Effector memory CD8-positive, alpha-beta T cell (primary cell): ENCODE measurements around the gene DAPK2.

ENCODE experiments used
- ATAC-seq: fragments of 150-1000 bp; cut with Tn5 transposase; replicated peaks from 2 replicates; pipeline ENCODE4 v1.10.0; 2021; ENCODE audit warnings: mild to moderate bottlenecking, moderate library complexity
- DNase-seq, 3 experiments: peaks; one replicate each; pipeline ENCODE4 v3.0.0; 2021
- H3K27ac Mint-ChIP-seq, 2 donors: one replicate each; pipeline ENCODE4 v1.8.0; 2022; ENCODE audit warnings: mild to moderate bottlenecking in 2 of 2, mixed read lengths in 2 of 2, moderate library complexity in 2 of 2
- H3K27me3 Mint-ChIP-seq, 2 donors: one replicate each; pipeline ENCODE4 v1.8.0; 2022; ENCODE audit warnings: mixed read lengths in 2 of 2
- H3K36me3 Mint-ChIP-seq: one replicate; pipeline ENCODE4 v1.8.0; 2022; ENCODE audit warnings: mild to moderate bottlenecking, moderate library complexity, mixed read lengths; ENCODE audit not compliant: insufficient read depth
- H3K4me1 Mint-ChIP-seq, 2 donors: one replicate each; pipeline ENCODE4 v1.8.0; 2022; ENCODE audit warnings: low read depth in 2 of 2, mixed read lengths in 2 of 2
- H3K4me3 Mint-ChIP-seq, 2 donors: one replicate each; pipeline ENCODE4 v1.8.0; 2022; ENCODE audit warnings: mild to moderate bottlenecking in 2 of 2, mixed read lengths in 2 of 2, moderate library complexity in 2 of 2
- H3K9me3 Mint-ChIP-seq, 2 donors: one replicate each; pipeline ENCODE4 v1.8.0; 2022; ENCODE audit warnings: mixed read lengths in 2 of 2

The DAPK2 gene

DNA sequence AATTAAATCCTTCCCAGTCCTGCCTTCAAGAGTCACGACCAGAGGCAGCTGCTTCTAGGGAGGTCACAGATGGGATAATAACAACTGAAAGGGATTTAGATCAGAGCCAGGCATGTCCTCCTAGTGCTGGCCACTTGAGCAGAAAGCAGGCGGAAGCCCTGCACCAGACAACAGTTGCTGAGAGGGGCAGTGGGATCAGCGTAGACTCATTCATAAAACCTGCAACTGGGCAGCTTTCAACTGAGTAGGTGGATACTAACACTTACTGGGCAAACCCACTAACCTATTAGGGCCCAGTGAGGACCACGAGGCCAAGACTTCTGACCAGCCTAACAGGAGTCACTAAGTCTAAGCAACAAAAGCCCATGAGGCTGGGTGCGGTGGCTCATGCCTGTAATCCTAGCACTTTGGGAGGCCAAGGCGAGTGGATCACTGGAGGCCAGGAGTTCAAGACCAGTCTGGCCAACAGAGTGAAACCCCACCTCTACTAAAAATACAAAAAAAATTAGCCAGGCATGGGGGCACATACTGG is 67.0 kb downstream of the DAPK2 start:
- no peaks in the 10 kb centered on the region for H3K4me1 Mint-ChIP-seq
- no peaks in the 10 kb centered on the region for H3K9me3 Mint-ChIP-seq
- peaks cover 2% of the 10 kb centered on the region for H3K36me3 Mint-ChIP-seq
- DNase-seq: no peak
- H3K27ac Mint-ChIP-seq: peak overlapping the region; percentile 7 to 71
- no peaks in the 10 kb centered on the region for H3K27me3 Mint-ChIP-seq
- H3K4me3 Mint-ChIP-seq: no peak overlapping the region
- no peak for ATAC-seq

DNA sequence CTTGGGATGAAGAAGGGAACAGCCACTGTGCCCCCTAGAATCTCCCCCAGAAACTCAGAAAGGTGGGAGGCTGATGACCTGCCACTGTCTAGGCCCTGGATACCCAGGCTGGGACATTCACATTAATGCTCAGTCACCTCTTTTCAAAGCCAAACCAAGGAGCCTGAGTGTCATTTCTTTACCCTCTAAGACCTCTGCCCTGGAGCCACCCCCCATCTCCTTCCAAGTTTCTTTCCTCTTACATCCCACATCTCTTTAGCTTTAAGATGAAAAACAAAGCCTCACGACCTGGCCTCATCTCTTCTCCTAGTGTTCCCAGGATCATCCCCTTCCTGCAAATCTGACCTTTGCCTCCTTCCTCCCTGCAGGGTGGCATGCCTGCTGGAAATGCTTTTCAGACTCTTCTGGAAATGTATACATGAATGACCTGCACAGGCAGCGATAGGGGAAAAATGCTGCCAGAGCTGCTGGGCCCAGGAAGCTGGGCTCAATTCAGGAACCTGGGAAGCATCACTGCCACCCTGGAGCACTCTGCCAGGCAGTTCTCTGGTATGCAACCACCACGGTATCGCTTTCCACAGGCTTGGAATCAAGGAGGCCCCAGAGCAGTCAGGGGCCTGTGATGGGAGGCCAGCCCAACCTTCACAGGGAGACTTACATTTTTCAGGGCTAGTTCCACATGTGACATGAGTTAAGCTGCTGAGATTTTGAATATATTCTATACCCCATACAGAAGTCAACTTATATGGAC is 67.6 kb downstream of the DAPK2 start:
- no peaks in the 10 kb centered on the region for H3K27me3 Mint-ChIP-seq
- no peak overlapping the region for H3K4me3 Mint-ChIP-seq
- H3K27ac Mint-ChIP-seq: peak overlapping the region; percentile 7 to 71
- no peaks in the 10 kb centered on the region for H3K9me3 Mint-ChIP-seq
- peaks cover 2% of the 10 kb centered on the region for H3K36me3 Mint-ChIP-seq
- ATAC-seq: no peak
- no peaks in the 10 kb centered on the region for H3K4me1 Mint-ChIP-seq
- no peak for DNase-seq

DNA sequence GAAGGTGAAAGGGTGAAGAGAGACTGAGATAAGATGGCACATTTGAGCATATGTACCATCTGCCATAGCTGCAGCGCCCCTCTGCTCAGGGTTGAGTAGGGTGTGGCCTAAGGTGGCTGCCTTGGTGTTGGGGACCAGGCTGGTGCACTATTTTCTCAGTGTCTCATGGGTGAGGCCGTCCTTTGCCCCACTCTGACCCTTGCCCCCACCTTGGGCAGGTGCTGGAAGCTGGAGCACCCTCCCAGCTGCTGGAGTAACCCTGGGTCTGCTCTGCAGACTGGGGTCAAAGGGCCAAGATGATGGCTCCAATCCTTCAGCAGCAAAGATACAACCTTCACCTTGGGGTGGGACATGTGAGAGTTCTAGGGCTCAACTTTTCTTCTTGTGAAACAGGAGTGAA is 69.2 kb downstream of the DAPK2 start:
- no peak for DNase-seq
- no peak for ATAC-seq
- no peaks in the 10 kb centered on the region for H3K9me3 Mint-ChIP-seq
- no peaks in the 10 kb centered on the region for H3K27me3 Mint-ChIP-seq
- peaks cover 4 to 6% of the 10 kb centered on the region in 2 donors for H3K4me1 Mint-ChIP-seq
- H3K36me3 Mint-ChIP-seq: peaks cover 2% of the 10 kb centered on the region
- H3K27ac Mint-ChIP-seq: no peak overlapping the region
- no peak overlapping the region for H3K4me3 Mint-ChIP-seq

- DNase-seq: no peak
Measured at GRCh38 chr15:63974021-63974420, 72.3 kb downstream of the DAPK2 start.

DNA sequence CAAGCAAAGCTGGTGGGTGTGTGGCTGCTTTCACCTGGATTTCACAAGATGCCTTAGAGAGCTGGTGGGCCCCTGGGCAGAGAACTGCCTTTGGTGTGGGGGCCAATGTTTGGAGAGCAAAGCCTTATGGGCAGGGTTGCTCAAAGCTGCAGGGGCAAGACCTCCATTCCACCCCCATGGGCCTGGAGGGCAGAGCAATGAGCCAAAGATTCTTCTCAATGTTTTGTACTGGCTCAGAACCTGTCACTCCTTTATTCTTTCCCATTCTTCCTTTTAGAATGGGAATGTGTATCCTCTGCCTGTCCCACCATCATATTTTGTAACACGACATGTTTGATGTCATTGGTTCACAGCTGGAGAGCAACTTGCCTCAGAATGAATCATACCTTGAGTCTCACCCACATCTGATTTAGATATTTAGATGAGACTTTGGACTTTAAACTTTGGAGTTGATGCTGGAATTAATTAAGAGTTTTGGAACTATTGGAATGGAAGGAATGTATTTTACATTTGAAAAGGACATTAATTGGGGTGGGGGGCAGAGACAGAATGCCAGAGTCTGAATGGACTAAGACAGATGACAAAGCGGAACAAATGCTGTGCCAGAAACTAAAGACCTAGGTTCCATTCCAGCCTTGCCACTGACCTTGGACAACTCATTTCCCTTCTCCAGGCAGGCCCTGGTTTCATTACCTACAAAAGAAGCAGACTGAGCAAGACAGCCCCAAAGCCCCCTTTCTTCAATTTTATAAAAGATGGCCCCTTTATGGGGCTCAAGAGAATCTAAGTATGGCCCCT is 72.9 kb downstream of the DAPK2 start:
- DNase-seq: no peak

More at GRCh38 chr15:63974021-63974420, 72.3 kb downstream of the DAPK2 start:
- Mint-ChIP-seq H3K36me3 (peaks cover 2% of the 10 kb centered on the region), H3K4me3 (no peak overlapping the region), H3K27ac (peak overlapping the region in 1 of 2 donors; percentile 12), H3K4me1 (peaks cover 35% of the 10 kb centered on the region in 2 donors), H3K9me3 (no peaks in the 10 kb centered on the region), H3K27me3 (no peaks in the 10 kb centered on the region)
- no peak for ATAC-seq

DNA sequence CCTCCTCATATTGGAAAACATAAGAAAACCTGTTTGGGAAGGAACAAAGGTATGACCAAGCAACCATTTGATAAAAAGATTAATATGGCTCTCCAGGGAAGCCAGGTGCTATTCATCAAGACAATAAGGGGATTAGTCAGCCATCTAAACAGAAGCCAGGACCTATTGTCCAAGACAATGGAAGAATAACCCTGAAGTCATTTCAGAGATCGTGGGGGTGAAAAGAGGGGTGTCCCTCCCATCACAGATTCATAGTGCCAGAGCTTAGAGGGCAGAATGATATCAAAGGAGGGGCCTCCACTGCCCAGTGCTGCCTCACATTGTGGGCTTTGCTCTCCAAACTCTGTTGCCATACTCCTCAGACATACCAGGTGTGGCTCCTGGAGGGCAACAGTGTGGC is 73.5 kb downstream of the DAPK2 start:
- DNase-seq (no peak), ATAC-seq (no peak)
- H3K9me3 Mint-ChIP-seq: no peaks in the 10 kb centered on the region
- no peak overlapping the region for H3K4me3 Mint-ChIP-seq
- H3K27ac Mint-ChIP-seq: peak overlapping the region; percentile 95 to 98
- no peaks in the 10 kb centered on the region for H3K27me3 Mint-ChIP-seq
- no peaks in the 10 kb centered on the region for H3K36me3 Mint-ChIP-seq
- peaks cover 42 to 43% of the 10 kb centered on the region in 2 donors for H3K4me1 Mint-ChIP-seq

More for the DNA sequence above, 72.9 kb downstream of the DAPK2 start:
- Mint-ChIP-seq H3K36me3 (peaks cover 2% of the 10 kb centered on the region), H3K4me1 (peaks cover 40 to 41% of the 10 kb centered on the region in 2 donors), H3K4me3 (no peak overlapping the region), H3K27ac (no peak overlapping the region), H3K27me3 (no peaks in the 10 kb centered on the region), H3K9me3 (no peaks in the 10 kb centered on the region)
- ATAC-seq: no peak

- ATAC-seq (no peak), DNase-seq (no peak)
- peaks cover 42 to 45% of the 10 kb centered on the region in 2 donors for H3K4me1 Mint-ChIP-seq
- H3K4me3 Mint-ChIP-seq: peak overlapping the region; percentile 56 to 67
- H3K36me3 Mint-ChIP-seq: no peaks in the 10 kb centered on the region
- H3K27me3 Mint-ChIP-seq: no peaks in the 10 kb centered on the region
- no peaks in the 10 kb centered on the region for H3K9me3 Mint-ChIP-seq
- peak overlapping the region; percentile 95 to 98 for H3K27ac Mint-ChIP-seq
Measured at GRCh38 chr15:63971904-63972303, 74.4 kb downstream of the DAPK2 start.

DNA sequence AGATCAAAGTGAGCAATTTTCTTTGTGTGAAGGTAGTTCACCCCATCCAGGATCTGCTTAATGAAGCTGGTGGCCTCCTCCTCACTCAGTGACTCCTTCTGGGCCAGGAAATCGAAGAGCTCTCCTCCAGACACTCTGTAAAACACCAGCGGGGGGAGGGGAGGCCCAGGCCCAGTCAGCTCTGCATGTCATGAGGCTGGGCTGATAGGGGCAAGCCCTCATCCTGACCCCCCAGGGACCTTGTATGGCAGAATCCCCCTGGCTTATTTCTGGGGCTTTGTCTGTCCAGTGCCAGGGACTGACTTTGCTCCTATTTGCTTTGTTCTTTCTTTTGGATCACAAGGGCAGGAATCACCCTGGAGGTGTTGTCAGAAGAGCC is 74.9 kb downstream of the DAPK2 start:
- ATAC-seq (peak; percentile 84), DNase-seq (peak; percentile 35 to 37 (median 35))
- H3K9me3 Mint-ChIP-seq: no peaks in the 10 kb centered on the region
- H3K4me3 Mint-ChIP-seq: peak overlapping the region; percentile 56 to 67
- H3K27ac Mint-ChIP-seq: peak overlapping the region; percentile 95 to 98
- H3K27me3 Mint-ChIP-seq: no peaks in the 10 kb centered on the region
- H3K36me3 Mint-ChIP-seq: no peaks in the 10 kb centered on the region
- H3K4me1 Mint-ChIP-seq: peaks cover 42 to 45% of the 10 kb centered on the region in 2 donors

DNA sequence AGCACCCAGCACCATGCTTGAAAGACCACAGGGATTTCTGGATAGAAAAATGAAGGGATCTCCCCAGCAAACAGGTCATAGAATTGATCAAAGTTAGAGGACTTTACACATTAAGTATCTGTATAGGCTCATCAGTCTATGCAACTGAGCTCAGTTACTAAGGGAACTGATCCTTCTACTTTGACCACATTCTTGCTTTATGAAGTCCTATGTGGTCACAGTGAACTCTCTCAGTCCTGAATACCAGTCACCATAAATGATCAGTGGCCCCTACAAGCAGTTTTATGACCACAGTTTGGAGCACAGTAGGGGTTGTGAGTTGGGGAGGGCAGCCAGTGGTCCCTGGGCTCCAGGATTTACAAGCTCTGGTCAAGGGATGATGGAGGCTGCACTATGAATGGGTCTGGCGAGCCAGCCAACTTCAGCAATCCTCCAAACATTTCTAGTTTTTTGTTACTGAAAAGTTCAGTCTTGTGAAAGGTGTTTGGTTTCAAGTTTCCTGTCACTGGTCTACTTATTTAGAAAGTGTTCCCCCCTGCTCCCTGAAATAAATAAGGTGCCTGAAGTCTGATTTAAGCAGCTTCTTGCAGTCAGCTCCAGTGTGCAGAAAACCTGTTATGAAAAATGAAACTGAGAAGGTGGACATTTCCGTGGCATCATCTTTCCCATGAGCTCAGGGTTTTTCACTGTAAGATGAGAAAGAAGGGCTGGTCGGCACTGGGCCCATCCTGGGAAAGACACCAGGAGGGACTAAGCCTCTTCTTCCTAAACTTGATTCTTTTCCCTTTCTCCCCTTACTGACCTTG is 75.5 kb downstream of the DAPK2 start:
- Mint-ChIP-seq H3K4me3 (peak overlapping the region; percentile 56 to 67), H3K4me1 (peaks cover 42 to 47% of the 10 kb centered on the region in 2 donors), H3K27me3 (no peaks in the 10 kb centered on the region), H3K27ac (peak overlapping the region; percentile 95 to 98), H3K9me3 (no peaks in the 10 kb centered on the region), H3K36me3 (no peaks in the 10 kb centered on the region)
- DNase-seq (no peak), ATAC-seq (peak; percentile 69)

DNA sequence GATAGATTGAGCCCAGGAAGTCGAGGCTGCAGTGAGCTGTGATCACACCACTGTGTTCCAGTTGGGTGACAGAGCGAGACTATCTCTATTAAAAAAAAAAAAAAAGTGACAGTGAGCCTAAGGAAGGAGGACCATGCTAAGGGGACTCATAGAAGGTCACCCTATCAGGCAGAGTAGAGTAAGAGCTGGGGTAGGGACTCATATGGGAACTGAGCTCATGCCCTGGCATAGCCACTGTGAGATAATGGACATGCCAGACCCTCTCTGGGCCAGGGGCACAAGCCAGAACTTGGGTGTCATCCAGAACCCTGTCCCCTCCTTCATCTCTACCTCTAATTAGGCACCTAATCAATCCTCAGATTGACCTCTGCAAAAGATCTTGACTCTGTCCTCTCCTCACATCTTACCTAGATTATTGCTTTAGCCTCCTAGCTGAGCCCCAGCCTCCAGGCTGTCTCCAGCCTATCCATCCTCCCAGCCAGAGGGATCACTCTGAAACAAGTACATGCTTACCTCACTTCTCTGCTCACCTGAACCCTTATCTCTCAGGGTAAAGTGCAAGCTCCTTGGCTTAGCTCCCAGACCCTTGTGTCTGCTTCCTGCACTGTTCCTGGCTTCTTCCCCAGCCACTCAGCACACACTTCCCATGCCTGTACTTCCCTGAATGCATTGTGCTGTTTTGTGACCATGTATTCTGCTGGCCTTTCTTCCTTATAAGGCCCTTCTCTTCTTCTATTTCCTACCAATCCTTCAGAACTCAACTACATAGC is 76.4 kb downstream of the DAPK2 start:
- H3K4me3 Mint-ChIP-seq: peak overlapping the region; percentile 56 to 67
- H3K27ac Mint-ChIP-seq: peak overlapping the region; percentile 95 to 98
- ATAC-seq (no peak), DNase-seq (no peak)
- H3K36me3 Mint-ChIP-seq: no peaks in the 10 kb centered on the region
- H3K9me3 Mint-ChIP-seq: no peaks in the 10 kb centered on the region
- H3K27me3 Mint-ChIP-seq: no peaks in the 10 kb centered on the region
- H3K4me1 Mint-ChIP-seq: peaks cover 42 to 47% of the 10 kb centered on the region in 2 donors

GRCh38 chr15:63968700-63969099 is 77.6 kb downstream of the DAPK2 start:
- no peaks in the 10 kb centered on the region for H3K36me3 Mint-ChIP-seq
- DNase-seq (no peak), ATAC-seq (no peak)
- H3K4me1 Mint-ChIP-seq: peaks cover 42 to 47% of the 10 kb centered on the region in 2 donors
- H3K9me3 Mint-ChIP-seq: no peaks in the 10 kb centered on the region
- peak overlapping the region; percentile 87 to 98 for H3K27ac Mint-ChIP-seq
- peak overlapping the region; percentile 13 to 50 for H3K4me3 Mint-ChIP-seq
- no peaks in the 10 kb centered on the region for H3K27me3 Mint-ChIP-seq

- Mint-ChIP-seq H3K27me3 (no peaks in the 10 kb centered on the region), H3K27ac (peak overlapping the region; percentile 87 to 98), H3K36me3 (no peaks in the 10 kb centered on the region), H3K9me3 (no peaks in the 10 kb centered on the region), H3K4me3 (no peak overlapping the region), H3K4me1 (peaks cover 42 to 47% of the 10 kb centered on the region in 2 donors)
- DNase-seq: no peak
- ATAC-seq: no peak
Measured at GRCh38 chr15:63968122-63968524, 78.2 kb downstream of the DAPK2 start.
